ENCODE results near the gene APOBEC3B.

GRCh38 chr22:38981005-38981991, 849 bp upstream of the APOBEC3B start:
- TF ChIP-seq CTCF (IDR thresholded peaks at IDR 0.05) (peak in 2 of 3 donors; percentile 32 to 43), POLR2AphosphoS5 (IDR thresholded peaks at IDR 0.05) (no peak), POLR2A (IDR thresholded peaks at IDR 0.05) (no peak)

All from breast epithelium (tissue), 3 donors.